ENCODE results near the gene ZFP91. TPM values are rescaled to one million over a fixed set of nuclear protein-coding genes. Genes with fewer than 3 reads are reported as not detected.

The ZFP91 gene
- total RNA-seq, 4 donors from 2014 or later: 45.7 to 77.1 (median 55.5) TPM

DNA sequence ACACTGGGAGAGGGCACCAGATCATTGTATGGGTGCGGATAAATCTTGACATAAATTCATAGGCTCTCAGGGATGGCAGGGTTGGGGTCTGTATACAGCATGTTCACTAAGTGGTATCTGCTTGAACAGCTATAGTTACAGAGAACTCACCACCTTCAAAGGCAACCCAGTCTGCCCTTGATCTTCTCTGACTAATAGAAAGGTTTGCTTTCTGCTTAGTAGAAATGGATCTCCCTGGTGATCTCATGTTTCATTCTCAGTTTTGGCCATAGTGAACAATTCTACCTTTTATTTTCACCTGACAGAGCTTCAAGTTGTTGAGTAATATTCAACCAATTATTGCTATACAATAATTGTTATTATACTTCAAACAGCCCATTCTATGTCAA is 76.0 kb downstream of the ZFP91 start:
- TF ChIP-seq CTCF (IDR thresholded peaks at IDR 0.05; ENCODE audit: low read depth): no peak

- no peak for TF ChIP-seq CTCF (IDR thresholded peaks at IDR 0.05; ENCODE audit: low read depth)
These were observed 77.5 kb downstream of the ZFP91 start for GRCh38 chr11:58656348-58656747.

DNA sequence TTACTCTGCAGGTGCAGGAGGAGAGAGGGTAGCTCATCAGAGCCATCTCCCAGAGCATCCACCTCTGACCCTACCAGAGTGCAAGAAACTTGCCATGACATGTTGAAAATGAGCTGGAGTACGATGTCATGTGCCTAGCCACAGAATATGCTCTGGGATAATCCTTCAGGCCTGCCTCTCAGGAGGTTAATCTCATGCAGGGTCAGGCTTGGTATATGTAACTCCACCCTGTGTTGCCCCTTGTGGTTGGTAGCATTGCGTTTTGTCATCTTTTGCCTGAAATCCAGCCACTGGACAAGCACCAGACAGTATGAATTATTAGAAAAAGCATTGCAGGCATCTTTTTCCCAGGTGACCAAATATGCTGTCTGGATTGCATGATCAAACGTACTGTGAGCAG is 79.8 kb downstream of the ZFP91 start:
- no peak for TF ChIP-seq CTCF (IDR thresholded peaks at IDR 0.05; ENCODE audit: low read depth)

DNA sequence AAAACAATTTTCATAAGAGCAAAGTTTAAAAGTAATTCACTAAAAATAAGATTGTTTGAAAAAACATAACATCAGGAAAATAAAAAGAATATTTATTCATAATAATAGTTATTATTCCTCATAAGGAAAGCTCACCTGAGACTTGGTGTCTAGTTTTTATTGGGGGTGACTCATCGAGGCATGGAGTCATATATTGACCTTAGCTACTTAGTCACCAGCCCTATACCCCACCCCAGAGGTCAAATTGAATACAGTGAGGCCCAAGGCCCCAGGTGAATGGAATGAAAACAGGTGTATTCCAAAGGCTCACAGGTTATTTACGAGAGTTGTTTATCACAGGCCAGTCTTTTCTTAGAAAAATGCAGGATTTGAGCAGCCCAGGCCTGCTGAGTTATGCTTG is 80.5 kb downstream of the ZFP91 start:
- no peak for TF ChIP-seq CTCF (IDR thresholded peaks at IDR 0.05; ENCODE audit: low read depth)

GRCh38 chr11:58659910-58660570 is 81.2 kb downstream of the ZFP91 start:
- TF ChIP-seq CTCF (IDR thresholded peaks at IDR 0.05; ENCODE audit: low read depth): no peak

Other genes starting within 250 kb of the ZFP91 start
- not detected for gene OR5B17, start 220.0 kb upstream of the ZFP91 start, total RNA-seq
- gene OR5B3, start 172.2 kb upstream of the ZFP91 start, total RNA-seq: not detected
- not detected for gene OR5B2, start 150.9 kb upstream of the ZFP91 start, total RNA-seq
- not detected for gene OR5B12, start 136.8 kb upstream of the ZFP91 start, total RNA-seq
- not detected for gene OR5B21, start 71.0 kb upstream of the ZFP91 start, total RNA-seq
- 10 to 100 TPM in 2 of 4 donors, 1 to 10 TPM in 2; 7.9 to 75.5 (median 14.2) TPM for gene LPXN, start 3.2 kb upstream of the ZFP91 start, total RNA-seq
- 1 to 10 TPM in 2 of 4 donors, under 1 TPM in 2; 0.88 to 1.6 (median 1.2) TPM for gene CNTF, start 43.6 kb downstream of the ZFP91 start, total RNA-seq
- 10 to 100 TPM in 1 of 4 donors, 1 to 10 TPM in 3; 2.4 to 11.7 (median 6.2) TPM for gene GLYAT, start 152.9 kb downstream of the ZFP91 start, total RNA-seq

Data from subcutaneous adipose tissue (tissue), 4 donors.